ENCODE measurements around the gene RLN3.

DNA sequence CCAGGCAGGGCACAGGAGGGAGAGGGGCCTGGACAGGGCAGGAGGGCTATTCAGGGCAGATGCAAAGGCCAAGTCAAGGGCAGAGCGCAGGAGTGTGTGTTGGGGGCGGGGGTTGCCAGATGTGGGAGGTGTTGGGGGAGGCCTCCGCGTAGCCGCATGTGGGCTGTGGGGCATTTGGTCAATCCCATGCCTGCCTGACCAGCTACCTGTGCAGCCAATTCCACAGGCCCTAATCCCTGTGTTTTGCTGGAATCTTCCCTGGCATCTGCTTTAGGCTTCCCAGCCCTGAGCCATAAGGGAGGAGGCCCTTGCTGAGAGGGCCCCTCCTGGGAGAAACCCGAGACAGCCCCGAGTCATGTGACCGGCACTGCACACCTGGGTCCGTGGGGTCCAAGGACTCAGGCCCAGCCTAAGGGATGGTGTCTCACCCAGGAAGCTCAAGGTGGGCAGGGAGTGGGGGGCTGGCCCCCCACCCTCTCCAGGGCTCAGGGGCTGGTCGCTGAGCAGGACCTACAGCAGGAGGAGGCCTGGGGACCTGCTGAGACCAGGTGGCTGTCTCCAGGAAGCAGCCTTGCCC, 42.1 kb upstream of the RLN3 start:
- TF ChIP-seq, protein P1, sequence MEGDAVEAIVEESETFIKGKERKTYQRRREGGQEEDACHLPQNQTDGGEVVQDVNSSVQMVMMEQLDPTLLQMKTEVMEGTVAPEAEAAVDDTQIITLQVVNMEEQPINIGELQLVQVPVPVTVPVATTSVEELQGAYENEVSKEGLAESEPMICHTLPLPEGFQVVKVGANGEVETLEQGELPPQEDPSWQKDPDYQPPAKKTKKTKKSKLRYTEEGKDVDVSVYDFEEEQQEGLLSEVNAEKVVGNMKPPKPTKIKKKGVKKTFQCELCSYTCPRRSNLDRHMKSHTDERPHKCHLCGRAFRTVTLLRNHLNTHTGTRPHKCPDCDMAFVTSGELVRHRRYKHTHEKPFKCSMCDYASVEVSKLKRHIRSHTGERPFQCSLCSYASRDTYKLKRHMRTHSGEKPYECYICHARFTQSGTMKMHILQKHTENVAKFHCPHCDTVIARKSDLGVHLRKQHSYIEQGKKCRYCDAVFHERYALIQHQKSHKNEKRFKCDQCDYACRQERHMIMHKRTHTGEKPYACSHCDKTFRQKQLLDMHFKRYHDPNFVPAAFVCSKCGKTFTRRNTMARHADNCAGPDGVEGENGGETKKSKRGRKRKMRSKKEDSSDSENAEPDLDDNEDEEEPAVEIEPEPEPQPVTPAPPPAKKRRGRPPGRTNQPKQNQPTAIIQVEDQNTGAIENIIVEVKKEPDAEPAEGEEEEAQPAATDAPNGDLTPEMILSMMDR (IDR thresholded peaks at IDR 0.05): no peak
- no peak for TF ChIP-seq POLR2A (IDR thresholded peaks at IDR 0.05)
